ENCODE results near the gene SUSD1. TPM values are rescaled to one million over a fixed set of nuclear protein-coding genes. Genes with fewer than 3 reads are reported as not detected.

SUSD1 gene
- polyA plus RNA-seq, 1 donor (not counting 4 experiments of a cell fraction or from before 2014, with no cell fraction given): 3.6 TPM

DNA sequence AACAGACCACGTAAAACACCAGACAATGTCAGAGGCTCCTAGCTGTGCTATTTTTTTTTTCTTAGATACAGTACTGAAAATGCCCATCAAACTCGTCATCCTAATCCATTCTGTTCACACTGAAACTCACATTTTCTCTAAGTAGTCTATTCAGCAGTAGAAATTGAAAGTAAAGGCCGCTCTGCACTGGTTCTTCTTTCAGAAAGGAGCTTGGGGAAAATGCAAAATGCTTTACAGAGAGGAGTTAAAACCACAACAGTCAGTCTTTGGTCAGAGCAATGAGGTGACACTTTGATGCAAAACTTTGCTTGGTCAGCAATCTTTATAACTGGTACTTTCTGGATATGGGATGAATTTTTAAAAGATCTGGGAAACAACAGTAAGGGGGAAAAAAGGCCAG is 43.8 kb upstream of the SUSD1 start:
- Histone ChIP-seq H3K36me3 (ENCODE audit: control insufficient read depth in 2 of 2, extremely low read depth in 1 of 2, insufficient read depth in 2 of 2, low read length in 2 of 2) (peaks cover 17 to 24% of the 10 kb centered on the region in 2 experiments), H3K79me2 (ENCODE audit: control insufficient read depth, insufficient read depth, low read length) (no peaks in the 10 kb centered on the region), H3K9me3 (ENCODE audit: control insufficient read depth, low read depth, low read length) (no peaks in the 10 kb centered on the region), H3K27me3 (ENCODE audit: control insufficient read depth, extremely low read depth, insufficient read depth, low read length) (no peaks in the 10 kb centered on the region), H3K27ac (ENCODE audit: control insufficient read depth, insufficient read depth, low read length) (no peak overlapping the region), H3K4me3 (ENCODE audit: control insufficient read depth in 2 of 3, extremely low read depth in 1 of 3, insufficient read depth in 2 of 3, low read depth in 1 of 3, low read length in 3 of 3) (no peak overlapping the region), H3K9ac (ENCODE audit: control insufficient read depth, extremely low read depth, insufficient read depth, low read length) (no peak overlapping the region), H3K9me1 (ENCODE audit: control insufficient read depth, extremely low read depth, insufficient read depth, low read length) (no peaks in the 10 kb centered on the region), H2AFZ (ENCODE audit: control insufficient read depth, low read length) (no peak overlapping the region), H3K4me2 (ENCODE audit: control insufficient read depth, extremely low read depth, insufficient read depth, low read depth, low read length) (no peak overlapping the region), H3K4me1 (ENCODE audit: control insufficient read depth, extremely low read depth, insufficient read depth, low read length) (no peaks in the 10 kb centered on the region), H4K20me1 (ENCODE audit: control insufficient read depth, extremely low read depth, insufficient read depth, low read length) (no peaks in the 10 kb centered on the region)
- DNase-seq (ENCODE audit: low read depth, low spot score): no peak
- TF ChIP-seq EZH2 (IDR thresholded peaks at IDR 0.05; ENCODE audit: low read length): no peak
- TF ChIP-seq, protein P1, sequence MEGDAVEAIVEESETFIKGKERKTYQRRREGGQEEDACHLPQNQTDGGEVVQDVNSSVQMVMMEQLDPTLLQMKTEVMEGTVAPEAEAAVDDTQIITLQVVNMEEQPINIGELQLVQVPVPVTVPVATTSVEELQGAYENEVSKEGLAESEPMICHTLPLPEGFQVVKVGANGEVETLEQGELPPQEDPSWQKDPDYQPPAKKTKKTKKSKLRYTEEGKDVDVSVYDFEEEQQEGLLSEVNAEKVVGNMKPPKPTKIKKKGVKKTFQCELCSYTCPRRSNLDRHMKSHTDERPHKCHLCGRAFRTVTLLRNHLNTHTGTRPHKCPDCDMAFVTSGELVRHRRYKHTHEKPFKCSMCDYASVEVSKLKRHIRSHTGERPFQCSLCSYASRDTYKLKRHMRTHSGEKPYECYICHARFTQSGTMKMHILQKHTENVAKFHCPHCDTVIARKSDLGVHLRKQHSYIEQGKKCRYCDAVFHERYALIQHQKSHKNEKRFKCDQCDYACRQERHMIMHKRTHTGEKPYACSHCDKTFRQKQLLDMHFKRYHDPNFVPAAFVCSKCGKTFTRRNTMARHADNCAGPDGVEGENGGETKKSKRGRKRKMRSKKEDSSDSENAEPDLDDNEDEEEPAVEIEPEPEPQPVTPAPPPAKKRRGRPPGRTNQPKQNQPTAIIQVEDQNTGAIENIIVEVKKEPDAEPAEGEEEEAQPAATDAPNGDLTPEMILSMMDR (optimal IDR thresholded peaks at IDR 0.05 in 1 of 3, IDR thresholded peaks at IDR 0.05 in 1 of 3, conservative IDR thresholded peaks at IDR 0.05 in 1 of 3; ENCODE audit: extremely low read depth in 1 of 3, insufficient read depth in 2 of 3, low read length in 3 of 3): no peak
- dilution Hi-C loops (cut with MboI; ENCODE audit: extremely low pct_ligation_motif_present, low sequenced_read_pairs): loop anchor here (25.0 kb wide), 1 partner anchor 107 kb away; no protein-coding TSS in a partner anchor
- no peak for FAIRE-seq

DNA sequence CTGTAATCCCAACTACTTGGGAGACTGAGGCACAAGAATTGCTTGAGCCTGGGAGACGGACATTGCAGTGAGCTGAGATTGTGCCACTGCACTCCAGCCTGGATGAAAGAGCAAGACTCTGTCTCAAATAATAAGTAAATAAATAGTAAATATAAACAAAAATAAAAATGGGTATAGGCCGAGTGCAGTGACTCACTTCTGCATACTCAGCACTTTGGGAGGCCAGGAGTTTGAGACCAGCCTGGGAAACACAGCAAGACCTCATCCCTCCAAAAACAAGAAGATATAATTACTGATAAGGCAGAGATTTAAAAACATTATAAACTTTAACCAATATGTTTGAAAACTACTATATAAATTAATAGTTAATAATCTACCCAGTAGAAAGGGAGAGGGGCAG is 37.8 kb upstream of the SUSD1 start:
- H3K79me2 ChIP-seq (ENCODE audit: control insufficient read depth, insufficient read depth, low read length): no peaks in the 10 kb centered on the region
- H4K20me1 ChIP-seq (ENCODE audit: control insufficient read depth, extremely low read depth, insufficient read depth, low read length): no peaks in the 10 kb centered on the region
- peaks cover 16 to 31% of the 10 kb centered on the region in 2 experiments for H3K36me3 ChIP-seq (ENCODE audit: control insufficient read depth in 2 of 2, extremely low read depth in 1 of 2, insufficient read depth in 2 of 2, low read length in 2 of 2)
- no peak for TF ChIP-seq EZH2 (IDR thresholded peaks at IDR 0.05; ENCODE audit: low read length)
- TF ChIP-seq, protein P1 (optimal IDR thresholded peaks at IDR 0.05 in 1 of 3, IDR thresholded peaks at IDR 0.05 in 1 of 3, conservative IDR thresholded peaks at IDR 0.05 in 1 of 3; ENCODE audit: extremely low read depth in 1 of 3, insufficient read depth in 2 of 3, low read length in 3 of 3): no peak
- no peaks in the 10 kb centered on the region for H3K9me3 ChIP-seq (ENCODE audit: control insufficient read depth, low read depth, low read length)
- H3K9me1 ChIP-seq (ENCODE audit: control insufficient read depth, extremely low read depth, insufficient read depth, low read length): no peaks in the 10 kb centered on the region
- no peak overlapping the region for H3K27ac ChIP-seq (ENCODE audit: control insufficient read depth, insufficient read depth, low read length)
- H3K27me3 ChIP-seq (ENCODE audit: control insufficient read depth, extremely low read depth, insufficient read depth, low read length): no peaks in the 10 kb centered on the region
- H3K9ac ChIP-seq (ENCODE audit: control insufficient read depth, extremely low read depth, insufficient read depth, low read length): no peak overlapping the region
- no peak overlapping the region for H2AFZ ChIP-seq (ENCODE audit: control insufficient read depth, low read length)
- H3K4me3 ChIP-seq (ENCODE audit: control insufficient read depth in 2 of 3, extremely low read depth in 1 of 3, insufficient read depth in 2 of 3, low read depth in 1 of 3, low read length in 3 of 3): no peak overlapping the region
- H3K4me2 ChIP-seq (ENCODE audit: control insufficient read depth, extremely low read depth, insufficient read depth, low read depth, low read length): no peak overlapping the region
- dilution Hi-C loops (cut with MboI; ENCODE audit: extremely low pct_ligation_motif_present, low sequenced_read_pairs): loop anchor here (25.0 kb wide), 1 partner anchor 101 kb away; no protein-coding TSS in a partner anchor
- FAIRE-seq (no peak), DNase-seq (ENCODE audit: low read depth, low spot score) (no peak)
- H3K4me1 ChIP-seq (ENCODE audit: control insufficient read depth, extremely low read depth, insufficient read depth, low read length): no peaks in the 10 kb centered on the region

Data from keratinocyte (primary cell).